GM12878 (cell line): ENCODE results near the gene MVB12B. TPM values are rescaled to one million over a fixed set of nuclear protein-coding genes. Genes with fewer than 3 reads are reported as not detected.

Experiments
- ATAC-seq: fragments of 200-7000 bp; cut with Tn5 transposase; 3 replicates; pipeline ENCODE4 v1.9.1; 2020; ENCODE audit warnings: mild to moderate bottlenecking, moderate library complexity
- BruUV-seq: library from RNA; stranded (reverse); fragments of 400-500 nt; replicated peaks from 2 replicates; lab custom pipeline; 2021; lab: Mats Ljungman, UMichigan
- CTCF ChIA-PET: fragments of 300-600 bp; sonication (Branson Sonifier 250); formaldehyde crosslinking; extraction: SDS; loops from one replicate; lab custom pipeline; 2021; ENCODE audit warnings: inconsistent platforms; lab: Yijun Ruan, JAX
- POLR2A ChIA-PET: fragments of 350-600 bp; formaldehyde crosslinking; extraction: SDS; loops from one replicate; lab custom pipeline; 2021; ENCODE audit warnings: inconsistent platforms; lab: Charles Lee
- RAD21 ChIA-PET: fragments of 300-600 bp; sonication (Branson Sonifier 250); formaldehyde crosslinking; loops from one replicate; lab custom pipeline; 2023; ENCODE audit warnings: antibody characterized with exemption; ENCODE audit not compliant: unreplicated experiment; lab: Charles Lee
- SMC1A ChIA-PET: fragments of 300-600 bp; sonication (Branson Sonifier 250); formaldehyde crosslinking; loops from one replicate; lab custom pipeline; 2023; ENCODE audit not compliant: unreplicated experiment, uncharacterized antibody; lab: Charles Lee
- DNase-seq: peaks from one replicate; pipeline ENCODE4 v3.0.0-alpha.2; 2011; ENCODE audit warnings: low read depth, low spot score
- FAIRE-seq: peaks from 3 replicates; lab custom pipeline; 2011; peaks lifted over from hg19 to GRCh38; lab: Jason Lieb, UNC
- H2AFZ ChIP-seq: 2 replicates; pipeline ENCODE4 v1.6.0; 2011; ENCODE audit warnings: low read depth, low read length, control low read depth; ENCODE audit not compliant: control insufficient read depth
- H3K27ac ChIP-seq: 2 replicates; pipeline ENCODE4 v1.5.1; 2011; ENCODE audit warnings: control low read depth; ENCODE audit not compliant: control insufficient read depth, insufficient read depth
- H3K27me3 ChIP-seq, 2 experiments: replicated peaks in 1 of 2; 2 replicates each; pipeline versions ENCODE4 v1.6.0 to v1.6.1; 2011; ENCODE audit warnings: low read length in 1 of 2; ENCODE audit not compliant: control insufficient read depth in 2 of 2, insufficient read depth in 2 of 2
- H3K36me3 ChIP-seq, 2 experiments: 2 replicates each; pipeline ENCODE4 v1.5.1; 2011; ENCODE audit warnings: low read length in 1 of 2; ENCODE audit not compliant: control insufficient read depth in 2 of 2, insufficient read depth in 2 of 2
- H3K4me1 ChIP-seq: 2 replicates; pipeline ENCODE4 v1.6.1; 2011; ENCODE audit warnings: mild to moderate bottlenecking, low read length, moderate library complexity, mixed read lengths; ENCODE audit not compliant: control insufficient read depth, insufficient read depth
- H3K4me2 ChIP-seq: 2 replicates; pipeline ENCODE4 v1.6.0; 2011; ENCODE audit warnings: control low read depth; ENCODE audit not compliant: control insufficient read depth, insufficient read depth
- H3K4me3 ChIP-seq: fragments of 200-600 bp; sonication (generic); 2 replicates; pipeline ENCODE4 v1.5.1; 2016
- H3K79me2 ChIP-seq: 2 replicates; pipeline ENCODE4 v1.6.0; 2011; ENCODE audit warnings: low read length; ENCODE audit not compliant: control insufficient read depth, insufficient read depth
- H3K9ac ChIP-seq: 2 replicates; pipeline ENCODE4 v1.8.0; 2011; ENCODE audit warnings: low read length, control low read depth, mixed read lengths; ENCODE audit not compliant: control insufficient read depth, insufficient read depth
- H3K9me3 ChIP-seq: replicated peaks from 3 replicates; pipeline ENCODE4 v1.5.1; 2011; ENCODE audit warnings: mild to moderate bottlenecking, low read length; ENCODE audit not compliant: control insufficient read depth, insufficient read depth
- H4K20me1 ChIP-seq: 2 replicates; pipeline ENCODE4 v1.6.0; 2011; ENCODE audit not compliant: control insufficient read depth, insufficient read depth
- TCF3 ChIP-seq: IDR thresholded peaks from 2 replicates; pipeline ENCODE4 v1.6.1; 2012; ENCODE audit warnings: low read depth, mild to moderate bottlenecking, low read length, borderline replicate concordance; ENCODE audit not compliant: insufficient read depth
- WGBS: methylation state at CpG from one replicate; pipeline ENCODE4 v1.1.6; 2016; ENCODE audit warnings: low lambda C conversion rate; ENCODE audit not compliant: insufficient replicate concordance, insufficient coverage; ENCODE audit errors: missing lambda C conversion rate; 5-methylcytosine and 5-hydroxymethylcytosine counted together
- in situ Hi-C: fragments of 300-500 bp; cut with MboI; formaldehyde crosslinking; loops from 9 replicates; pipeline ENCODE4 v1.14.3; 2018; ENCODE audit warnings: mixed read lengths
- intact Hi-C: fragments of 100-400 bp; cut with micrococcal nuclease; formaldehyde crosslinking; loops from one replicate; pipeline ENCODE4 v1.14.2; 2022; ENCODE audit not compliant: unreplicated experiment
- polyA plus RNA-seq, 11 experiments: library from polyadenylated mRNA; depleted of rRNA in 4 of 11; unstranded in 6 of 11; stranded (reverse) in 5 of 11; fragments of >200 nt; fragmentation: Nextera tagmentation in 4 of 11; fragmentation: Illumina TruSeq in 1 of 11; extraction: Ambion mirVana in 4 of 11; extraction: Trizol in 1 of 11; gene quantifications; 1 replicate in 1 of 11; 2 replicates in 10 of 11; pipeline versions ENCODE4 v1.2.1 to v1.2.3, GENCODE V29; 2011 to 2016; ENCODE audit warnings: inconsistent platforms in 2 of 11, missing spikeins in 2 of 11, low read depth in 1 of 11
- total RNA-seq, 4 experiments: library from RNA; depleted of rRNA in 3 of 4; stranded (reverse); fragments of >200 nt in 3 of 4; fragmentation: Illumina TruSeq in 1 of 4; extraction: Trizol in 1 of 4; gene quantifications; 2 replicates each; pipeline versions ENCODE4 v1.2.1 to v1.2.3, GENCODE V29; 2013 to 2021
- TF ChIP-seq, protein P1 (sequence below), 3 experiments: IDR thresholded peaks in 2 of 3; conservative IDR thresholded peaks in 1 of 3; 2 replicates each; pipeline ENCODE4 v1.5.1; 2011; ENCODE audit warnings: low read depth in 3 of 3, low read length in 3 of 3, mild to moderate bottlenecking in 3 of 3, control low read depth in 2 of 3, moderate library complexity in 2 of 3, inconsistent platforms in 1 of 3, mixed read lengths in 1 of 3; ENCODE audit not compliant: control insufficient read depth in 2 of 3, insufficient read depth in 1 of 3; ENCODE audit errors: extremely low read depth in 1 of 3

Gene MVB12B
- total and polyA plus RNA-seq, 10 of the 15 experiments (the other 5 are each of a cell fraction or from before 2014, with no cell fraction given): 0.08 TPM; not detected in 9

DNA sequence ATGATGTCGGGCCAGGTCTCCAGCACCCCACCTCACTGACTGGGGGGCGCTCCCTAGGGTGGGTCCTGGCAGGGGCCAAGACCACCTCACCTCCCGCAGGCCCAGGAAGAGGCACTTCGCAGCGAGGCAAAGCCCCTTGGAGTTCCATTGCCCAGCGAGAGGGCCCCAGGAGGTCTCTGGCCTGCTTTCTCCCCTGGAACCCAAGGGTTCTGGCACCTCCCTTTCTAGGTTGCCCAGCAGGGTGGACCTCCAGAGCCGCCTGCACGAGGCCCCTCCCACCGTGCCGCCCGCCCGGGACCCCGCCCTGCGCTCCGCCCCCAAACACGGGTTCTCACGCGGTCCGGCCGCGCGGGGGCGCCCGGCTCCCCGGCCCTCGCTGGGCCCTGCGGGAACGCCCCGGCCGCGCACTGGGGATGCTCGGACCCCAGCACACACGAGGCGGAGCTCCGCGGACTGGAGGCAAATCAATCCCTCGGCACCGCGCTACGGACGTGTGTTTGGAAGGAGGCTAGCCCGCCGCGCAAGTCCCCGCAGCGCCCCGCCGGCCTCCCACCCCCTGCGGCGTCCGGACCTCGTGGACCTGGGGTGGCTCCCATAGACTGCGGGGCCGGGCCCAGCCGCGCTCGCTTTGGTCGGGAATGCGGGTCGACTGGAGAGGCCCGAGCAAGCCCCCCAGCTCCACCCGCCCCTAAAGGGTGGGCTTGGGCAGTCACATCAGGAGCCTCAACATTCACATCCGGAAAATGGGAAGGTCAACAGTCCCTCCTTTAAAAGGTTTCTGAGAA, 187.6 kb downstream of the MVB12B start:
- no peak overlapping the region for H3K4me2 ChIP-seq
- DNase-seq (no peak), FAIRE-seq (no peak), ATAC-seq (peak; percentile 84)
- intact Hi-C loops (no loop called here), in situ Hi-C loops (no loop called here)
- no peak overlapping the region for H2AFZ ChIP-seq
- H3K9me3 ChIP-seq: no peaks in the 10 kb centered on the region
- ChIA-PET POLR2A (no interaction called here), CTCF (no interaction called here), SMC1A (no interaction called here), RAD21 (no interaction called here)
- WGBS: 41% methylated on average over 39 of the region's 63 CpGs
- H3K4me3 ChIP-seq: no peak overlapping the region
- no peaks in the 10 kb centered on the region for H3K79me2 ChIP-seq
- peaks cover 5 to 11% of the 10 kb centered on the region in 2 experiments for H3K27me3 ChIP-seq
- H3K9ac ChIP-seq: no peak overlapping the region
- BruUV-seq: no TSS peak
- H3K27ac ChIP-seq: no peak overlapping the region
- peaks cover 7% of the 10 kb centered on the region for H3K4me1 ChIP-seq
- TF ChIP-seq, protein P1, sequence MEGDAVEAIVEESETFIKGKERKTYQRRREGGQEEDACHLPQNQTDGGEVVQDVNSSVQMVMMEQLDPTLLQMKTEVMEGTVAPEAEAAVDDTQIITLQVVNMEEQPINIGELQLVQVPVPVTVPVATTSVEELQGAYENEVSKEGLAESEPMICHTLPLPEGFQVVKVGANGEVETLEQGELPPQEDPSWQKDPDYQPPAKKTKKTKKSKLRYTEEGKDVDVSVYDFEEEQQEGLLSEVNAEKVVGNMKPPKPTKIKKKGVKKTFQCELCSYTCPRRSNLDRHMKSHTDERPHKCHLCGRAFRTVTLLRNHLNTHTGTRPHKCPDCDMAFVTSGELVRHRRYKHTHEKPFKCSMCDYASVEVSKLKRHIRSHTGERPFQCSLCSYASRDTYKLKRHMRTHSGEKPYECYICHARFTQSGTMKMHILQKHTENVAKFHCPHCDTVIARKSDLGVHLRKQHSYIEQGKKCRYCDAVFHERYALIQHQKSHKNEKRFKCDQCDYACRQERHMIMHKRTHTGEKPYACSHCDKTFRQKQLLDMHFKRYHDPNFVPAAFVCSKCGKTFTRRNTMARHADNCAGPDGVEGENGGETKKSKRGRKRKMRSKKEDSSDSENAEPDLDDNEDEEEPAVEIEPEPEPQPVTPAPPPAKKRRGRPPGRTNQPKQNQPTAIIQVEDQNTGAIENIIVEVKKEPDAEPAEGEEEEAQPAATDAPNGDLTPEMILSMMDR (IDR thresholded peaks at IDR 0.05 in 2 of 3, conservative IDR thresholded peaks at IDR 0.05 in 1 of 3; ENCODE audit: control insufficient read depth in 2 of 3, extremely low read depth in 1 of 3, insufficient read depth in 1 of 3, low read depth in 3 of 3, low read length in 3 of 3): peak in 2 of 3 experiments; percentile 10 to 18; a peak in 2 of 6 replicates
- no peak for TF ChIP-seq TCF3
- H3K36me3 ChIP-seq: no peaks in the 10 kb centered on the region
- no peaks in the 10 kb centered on the region for H4K20me1 ChIP-seq
